H1 (cell line): Measurements from ENCODE around the gene HSPBAP1. TPM values are rescaled to one million over a fixed set of nuclear protein-coding genes. Genes with fewer than 3 reads are reported as not detected.

Experiments
- CTCF ChIA-PET: fragments of 300-600 bp; sonication (Branson Sonifier 250); formaldehyde crosslinking; loops from one replicate; lab custom pipeline; 2021; ENCODE audit not compliant: partially characterized antibody; lab: Charles Lee
- POLR2A ChIA-PET: fragments of 300-600 bp; sonication (Branson Sonifier 250); formaldehyde crosslinking; loops from one replicate; lab custom pipeline; 2021; ENCODE audit warnings: inconsistent platforms; ENCODE audit not compliant: partially characterized antibody; lab: Charles Lee
- DNase-seq, 2 experiments: peaks; one replicate each; pipeline versions ENCODE4 v3.0.0 to v3.0.0-alpha.2; 2010 to 2022; ENCODE audit warnings: low spot score in 2 of 2, low read depth in 1 of 2, mixed read lengths in 1 of 2
- FAIRE-seq: peaks from 2 replicates; lab custom pipeline; 2011; peaks lifted over from hg19 to GRCh38; lab: Jason Lieb, UNC
- H2AFZ ChIP-seq: 2 replicates; pipeline ENCODE4 v1.8.1; 2012; ENCODE audit warnings: low read length, inconsistent platforms
- H2AK5ac ChIP-seq: 2 replicates; pipeline ENCODE4 v1.6.1; 2013; ENCODE audit warnings: low read depth, low read length
- H2BK120ac ChIP-seq: replicated peaks from 2 replicates; pipeline ENCODE3; 2013; ENCODE audit warnings: low read depth, low read length, inconsistent platforms
- H2BK12ac ChIP-seq: 2 replicates; pipeline ENCODE4 v1.6.1; 2013; ENCODE audit warnings: low read depth, low read length
- H2BK15ac ChIP-seq: 2 replicates; pipeline ENCODE4 v1.6.1; 2013; ENCODE audit warnings: low read length
- H2BK20ac ChIP-seq: 2 replicates; pipeline ENCODE4 v1.6.1; 2013; ENCODE audit warnings: low read length
- H2BK5ac ChIP-seq: 2 replicates; pipeline ENCODE4 v1.6.1; 2013; ENCODE audit warnings: low read depth, low read length
- H3K14ac ChIP-seq: 2 replicates; pipeline ENCODE4 v1.6.1; 2013; ENCODE audit warnings: inconsistent platforms; ENCODE audit not compliant: insufficient read length
- H3K18ac ChIP-seq: 2 replicates; pipeline ENCODE4 v1.6.1; 2013; ENCODE audit warnings: low read length; ENCODE audit errors: extremely low read depth
- H3K23ac ChIP-seq: 2 replicates; pipeline ENCODE4 v1.6.1; 2013; ENCODE audit warnings: inconsistent platforms; ENCODE audit not compliant: insufficient read length
- H3K23me2 ChIP-seq: 2 replicates; pipeline ENCODE4 v1.6.1; 2013; ENCODE audit warnings: low read depth, low read length
- H3K27ac ChIP-seq: 2 replicates; pipeline ENCODE4 v1.6.1; 2011; ENCODE audit warnings: low read depth, low read length, inconsistent platforms
- H3K27me3 ChIP-seq, 4 experiments: replicated peaks in 1 of 4; 1 replicate in 1 of 4; 2 replicates in 3 of 4; pipeline versions ENCODE4 v1.6.1 to v1.8.1; 2011 to 2013; ENCODE audit warnings: low read length in 3 of 4, mild to moderate bottlenecking in 3 of 4, inconsistent platforms in 2 of 4, mixed read lengths in 2 of 4, moderate library complexity in 1 of 4; ENCODE audit not compliant: control insufficient read depth in 3 of 4, insufficient read depth in 3 of 4; ENCODE audit errors: extremely low read depth in 1 of 4
- H3K36me3 ChIP-seq, 4 experiments: 2 replicates each; pipeline versions ENCODE4 v1.6.1 to v1.8.1; 2011 to 2013; ENCODE audit warnings: mild to moderate bottlenecking in 4 of 4, low read length in 3 of 4, moderate library complexity in 2 of 4, control low read depth in 1 of 4, inconsistent platforms in 1 of 4; ENCODE audit not compliant: insufficient read depth in 4 of 4, control insufficient read depth in 2 of 4
- H3K4ac ChIP-seq: replicated peaks from 2 replicates; pipeline ENCODE3; 2013; ENCODE audit warnings: low read length, low read depth, mixed read lengths, inconsistent platforms; ENCODE audit not compliant: insufficient read length
- H3K4me1 ChIP-seq, 4 experiments: replicated peaks in 1 of 4; 1 replicate in 1 of 4; 2 replicates in 3 of 4; pipeline versions ENCODE4 v1.6.1 to v1.8.1; 2011 to 2013; ENCODE audit warnings: low read length in 3 of 4, inconsistent platforms in 2 of 4, mixed read lengths in 1 of 4; ENCODE audit not compliant: insufficient read depth in 4 of 4, control insufficient read depth in 3 of 4
- H3K4me2 ChIP-seq, 2 experiments: 2 replicates each; pipeline versions ENCODE4 v1.6.1 to v1.8.1; 2011 to 2013; ENCODE audit warnings: low read depth in 2 of 2, low read length in 2 of 2, control low read depth in 1 of 2, inconsistent platforms in 1 of 2, mild to moderate bottlenecking in 1 of 2; ENCODE audit not compliant: insufficient read depth in 1 of 2
- H3K4me3 ChIP-seq, 4 experiments: fragments of 200-600, 300-600 bp in 1 of 4; sonication (generic), shearing (Covaris generic), sonication (Bioruptor Twin) in 1 of 4; 2 replicates each; pipeline versions ENCODE4 v1.5.1 to v1.8.1; 2011 to 2016; ENCODE audit warnings: low read length in 4 of 4, low read depth in 3 of 4, control low read depth in 2 of 4, inconsistent platforms in 2 of 4, mild to moderate bottlenecking in 2 of 4, mixed read lengths in 1 of 4, moderate library complexity in 1 of 4; ENCODE audit not compliant: insufficient read depth in 2 of 4; ENCODE audit errors: extremely low read depth in 1 of 4
- H3K56ac ChIP-seq: replicated peaks from 2 replicates; pipeline ENCODE3; 2013; ENCODE audit warnings: low read depth, mild to moderate bottlenecking, mixed read lengths, low read length, inconsistent platforms; ENCODE audit not compliant: insufficient read length
- H3K79me1 ChIP-seq: 2 replicates; pipeline ENCODE4 v1.6.1; 2013; ENCODE audit warnings: low read depth, low read length, control low read depth
- H3K79me2 ChIP-seq, 2 experiments: 2 replicates each; pipeline versions ENCODE4 v1.6.1 to v1.8.1; 2012 to 2013; ENCODE audit warnings: low read length in 2 of 2, mild to moderate bottlenecking in 2 of 2, inconsistent platforms in 1 of 2; ENCODE audit not compliant: insufficient read depth in 2 of 2, control insufficient read depth in 1 of 2
- H3K9ac ChIP-seq, 4 experiments: replicated peaks in 1 of 4; 1 replicate in 1 of 4; 2 replicates in 3 of 4; pipeline versions ENCODE4 v1.6.1 to v1.8.1; 2011 to 2013; ENCODE audit warnings: low read depth in 3 of 4, low read length in 3 of 4, control low read depth in 2 of 4, mild to moderate bottlenecking in 2 of 4, moderate library complexity in 2 of 4, inconsistent platforms in 1 of 4; ENCODE audit errors: extremely low read depth in 1 of 4
- H3K9me3 ChIP-seq, 2 experiments: 2 replicates each; pipeline versions ENCODE4 v1.6.1 to v1.8.1; 2012 to 2013; ENCODE audit warnings: mild to moderate bottlenecking in 2 of 2, moderate library complexity in 2 of 2, control low read depth in 1 of 2, inconsistent platforms in 1 of 2, low read depth in 1 of 2, low read length in 1 of 2, mixed read lengths in 1 of 2; ENCODE audit not compliant: insufficient read depth in 2 of 2
- H4K20me1 ChIP-seq, 2 experiments: replicated peaks in 1 of 2; 2 replicates each; pipeline versions ENCODE3 to v1.8.1; 2011 to 2013; ENCODE audit warnings: inconsistent platforms in 2 of 2, low read length in 2 of 2, mild to moderate bottlenecking in 1 of 2; ENCODE audit not compliant: insufficient read depth in 2 of 2, control insufficient read depth in 1 of 2
- H4K5ac ChIP-seq: 2 replicates; pipeline ENCODE4 v1.6.1; 2013; ENCODE audit warnings: low read length, low read depth, mixed read lengths, inconsistent platforms; ENCODE audit not compliant: insufficient read length
- H4K8ac ChIP-seq: 2 replicates; pipeline ENCODE4 v1.8.0; 2013; ENCODE audit warnings: mild to moderate bottlenecking, moderate library complexity, low read length, inconsistent platforms; ENCODE audit not compliant: insufficient read depth; ENCODE audit errors: extremely low read depth
- H4K91ac ChIP-seq: replicated peaks from 2 replicates; pipeline ENCODE3; 2013; ENCODE audit warnings: low read length, mixed read lengths, inconsistent platforms; ENCODE audit not compliant: insufficient read length
- BRCA1 ChIP-seq: IDR thresholded peaks from 2 replicates; pipeline ENCODE4 v1.6.1; 2012; ENCODE audit warnings: low read depth, low read length, improper control_type of control experiment
- CBX8 ChIP-seq: fragments of 300-800, 300-1000 bp; sonication (generic); IDR thresholded peaks from 2 replicates; pipeline ENCODE4 v1.7.1; 2016; ENCODE audit warnings: low read depth, low read length, borderline replicate concordance
- CEBPB ChIP-seq: IDR thresholded peaks from 2 replicates; pipeline ENCODE4 v1.6.1; 2012; ENCODE audit warnings: low read depth, low read length
- CTBP2 ChIP-seq: IDR thresholded peaks from 2 replicates; pipeline ENCODE4 v1.7.0; 2011; ENCODE audit warnings: borderline replicate concordance, mild to moderate bottlenecking, moderate library complexity, mixed read lengths, low read length; ENCODE audit not compliant: insufficient read depth, insufficient read length
- EGR1 ChIP-seq: IDR thresholded peaks from 2 replicates; pipeline ENCODE4 v1.6.1; 2011; ENCODE audit warnings: low read depth, low read length, borderline replicate concordance
- GTF2F1 ChIP-seq: IDR thresholded peaks from 2 replicates; pipeline ENCODE4 v1.6.1; 2012; ENCODE audit warnings: low read depth, low read length, improper control_type of control experiment, borderline replicate concordance
- JUN ChIP-seq: IDR thresholded peaks from 2 replicates; pipeline ENCODE4 v1.6.1; 2011; ENCODE audit warnings: low read depth, mild to moderate bottlenecking, improper control_type of control experiment, low read length
- POU5F1 ChIP-seq: IDR thresholded peaks from 2 replicates; pipeline ENCODE4 v1.6.1; 2011; ENCODE audit warnings: low read depth, mild to moderate bottlenecking, low read length, moderate library complexity
- SP2 ChIP-seq: IDR thresholded peaks from 2 replicates; pipeline ENCODE4 v1.6.1; 2012; ENCODE audit warnings: mild to moderate bottlenecking, low read length, inconsistent platforms
- SP4 ChIP-seq: IDR thresholded peaks from 2 replicates; pipeline ENCODE4 v1.6.1; 2012; ENCODE audit warnings: low read length, inconsistent platforms
- TAF1 ChIP-seq: IDR thresholded peaks from 2 replicates; pipeline ENCODE4 v1.6.1; 2011; ENCODE audit warnings: mild to moderate bottlenecking, low read depth, low read length
- TAF7 ChIP-seq: optimal IDR thresholded peaks from 2 replicates; pipeline ENCODE3; 2011; ENCODE audit warnings: low read depth, mild to moderate bottlenecking, inconsistent platforms, low read length, moderate library complexity, borderline replicate concordance
- WGBS, 2 experiments: shearing (Covaris generic) in 1 of 2; methylation state at CpG; one replicate each; pipeline versions ENCODE4 v1.1.6 to v1.1.7; 2013 to 2015; ENCODE audit warnings: low lambda C conversion rate in 2 of 2, mixed read lengths in 2 of 2, inconsistent platforms in 1 of 2, low coverage in 1 of 2, missing lambda C conversion rate in 1 of 2; ENCODE audit not compliant: insufficient replicate concordance in 2 of 2, insufficient coverage in 1 of 2, insufficient read length in 1 of 2; ENCODE audit errors: extremely low coverage in 1 of 2, missing lambda C conversion rate in 1 of 2; 5-methylcytosine and 5-hydroxymethylcytosine counted together
- polyA plus RNA-seq, 7 experiments: library from polyadenylated mRNA; depleted of rRNA in 3 of 7; stranded (reverse) in 5 of 7; unstranded in 2 of 7; fragments of >200 nt in 5 of 7; fragments of 200-250 nt in 2 of 7; gene quantifications; 1 replicate in 5 of 7; 2 replicates in 1 of 7; 4 replicates in 1 of 7; pipeline versions ENCODE4 v1.2.1 to v1.2.3, GENCODE V29; 2011 to 2013; ENCODE audit warnings: missing spikeins in 2 of 7, mixed read lengths in 2 of 7
- total RNA-seq: library from RNA; stranded (reverse); fragmentation: NEBNext Ultra II Directional; extraction: Animal tissue kit (Norgen Biotek cat#: 25700); gene quantifications from 2 replicates; pipeline ENCODE4 v1.2.1, GENCODE V29; 2021
- TF ChIP-seq, protein P1 (sequence below): IDR thresholded peaks from 2 replicates; pipeline ENCODE4 v1.6.1; 2012; ENCODE audit warnings: inconsistent platforms

Gene HSPBAP1
- total and polyA plus RNA-seq, 2 of the 8 experiments (the other 6 are each of a cell fraction or from before 2014, with no cell fraction given): 7.5 to 8.3 TPM

DNA sequence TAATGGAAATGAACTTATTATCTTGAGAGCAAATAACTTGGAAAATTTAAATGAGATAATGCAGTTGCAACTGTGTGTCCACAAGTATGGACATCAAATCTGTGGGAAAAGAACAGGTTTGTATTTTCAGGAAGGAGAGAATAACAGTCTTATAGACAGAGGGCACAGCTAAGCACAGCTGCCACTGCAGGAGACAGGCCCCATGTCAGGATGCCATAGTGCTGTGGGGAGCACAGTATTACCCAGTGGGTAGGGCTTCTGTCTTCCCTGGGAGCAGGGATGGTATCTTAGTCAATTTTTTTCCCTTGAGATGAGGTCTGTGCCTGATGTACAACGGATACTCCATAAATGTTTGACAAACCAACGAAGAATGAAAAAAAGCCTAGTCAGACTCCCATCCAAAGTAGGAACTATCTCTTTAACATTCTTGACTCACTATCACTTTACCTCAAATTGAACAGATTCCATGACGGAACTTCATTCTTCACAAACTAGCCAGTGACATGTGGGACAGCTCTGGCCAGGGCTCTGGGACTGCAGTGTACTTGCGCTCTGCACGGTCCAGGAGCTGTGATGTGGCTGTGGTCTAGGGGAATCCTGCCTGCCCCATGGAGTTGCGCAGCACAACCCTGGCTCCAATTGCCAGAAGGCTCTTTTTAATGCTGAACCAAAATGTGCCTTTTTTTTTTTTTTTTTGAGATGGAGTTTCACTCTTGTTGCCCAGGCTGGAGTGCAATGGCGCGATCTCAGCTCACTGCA is 64.7 kb downstream of the HSPBAP1 start:
- DNase-seq (no peak), FAIRE-seq (no peak)
- H3K9me3 ChIP-seq: peaks cover 19 to 21% of the 10 kb centered on the region in 2 experiments
- no peaks in the 10 kb centered on the region for H4K20me1 ChIP-seq
- H2BK15ac ChIP-seq: no peak overlapping the region
- no peak overlapping the region for H2BK20ac ChIP-seq
- H3K36me3 ChIP-seq: peaks cover 0 to 12% (median 0%) of the 10 kb centered on the region in 4 experiments; a peak in 3 of 8 replicates
- CTCF ChIA-PET: interaction anchor here (0.5 to 1.6 kb wide), 3 partner anchors 26 to 147 kb away, joined by 4 to 6 read pairs (median 5); no protein-coding TSS in a partner anchor
- no peak overlapping the region for H3K4me3 ChIP-seq
- H4K5ac ChIP-seq: no peak overlapping the region
- no peak overlapping the region for H2BK12ac ChIP-seq
- POLR2A ChIA-PET: interaction anchor here (1.3 kb wide), 1 partner anchor 11 kb away, joined by 4 read pairs; no protein-coding TSS in a partner anchor
- H3K14ac ChIP-seq: no peak overlapping the region
- H4K8ac ChIP-seq: no peak overlapping the region
- H3K4me1 ChIP-seq: peaks cover 0 to 2% (median 0%) of the 10 kb centered on the region in 4 experiments; a peak in 2 of 7 replicates
- H3K79me1 ChIP-seq: no peaks in the 10 kb centered on the region
- no peak overlapping the region for H2BK5ac ChIP-seq
- H3K4me2 ChIP-seq: no peak overlapping the region
- H4K91ac ChIP-seq: no peak overlapping the region
- no peaks in the 10 kb centered on the region for H3K23me2 ChIP-seq
- no peaks in the 10 kb centered on the region for H3K27me3 ChIP-seq
- no peak overlapping the region for H3K9ac ChIP-seq
- H2AFZ ChIP-seq: no peak overlapping the region
- WGBS, 2 experiments: 91% methylated on average over 6 of the region's 8 CpGs; no CpG with 5 or more reads in 1 of the 2 experiments
- no peak overlapping the region for H3K27ac ChIP-seq
- no peaks in the 10 kb centered on the region for H3K79me2 ChIP-seq
- H2AK5ac ChIP-seq: no peak overlapping the region
- H3K56ac ChIP-seq: no peak overlapping the region
- no peak overlapping the region for H3K4ac ChIP-seq
- no peak overlapping the region for H3K23ac ChIP-seq
- no peak overlapping the region for H3K18ac ChIP-seq
- no peak overlapping the region for H2BK120ac ChIP-seq
- no peak for TF ChIP-seq CEBPB
- TF ChIP-seq SP2: no peak
- no peak for TF ChIP-seq TAF1
- TF ChIP-seq CTBP2: no peak
- no peak for TF ChIP-seq CBX8
- no peak for TF ChIP-seq POU5F1
- no peak for TF ChIP-seq JUN
- no peak for TF ChIP-seq EGR1
- TF ChIP-seq SP4: no peak
- no peak for TF ChIP-seq BRCA1
- TF ChIP-seq, protein P1, sequence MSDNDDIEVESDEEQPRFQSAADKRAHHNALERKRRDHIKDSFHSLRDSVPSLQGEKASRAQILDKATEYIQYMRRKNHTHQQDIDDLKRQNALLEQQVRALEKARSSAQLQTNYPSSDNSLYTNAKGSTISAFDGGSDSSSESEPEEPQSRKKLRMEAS: no peak
- no peak for TF ChIP-seq GTF2F1
- TF ChIP-seq TAF7: no peak
